Smooth muscle cell (in vitro differentiated cells): ENCODE data around the gene ADAMTS5. TPM values are rescaled to one million over a fixed set of nuclear protein-coding genes. Genes with fewer than 3 reads are reported as not detected.

Experiments
- DNase-seq: peaks from one replicate; lab custom pipeline; 2025; ENCODE audit not compliant: unreplicated experiment; lab: John Stamatoyannopoulos, UW
- H2AFZ ChIP-seq: fragments of 200-600 bp; sonication (generic); 2 replicates; pipeline ENCODE4 v1.6.0; 2016; ENCODE audit warnings: antibody characterized with exemption, low read depth, mild to moderate bottlenecking
- H3F3A ChIP-seq: fragments of 200-600 bp; sonication (generic); 2 replicates; pipeline ENCODE4 v1.6.0; 2017; ENCODE audit warnings: antibody characterized with exemption, low read depth
- H3K27ac ChIP-seq: fragments of 200-600 bp; sonication (generic); 2 replicates; pipeline ENCODE4 v1.5.1; 2016; ENCODE audit warnings: low read depth, mild to moderate bottlenecking
- H3K27me3 ChIP-seq: fragments of 200-600 bp; sonication (generic); 2 replicates; pipeline ENCODE4 v1.6.1; 2016; ENCODE audit warnings: low read depth, mild to moderate bottlenecking
- H3K36me3 ChIP-seq: fragments of 200-600 bp; sonication (generic); 2 replicates; pipeline ENCODE4 v1.5.1; 2016; ENCODE audit warnings: low read depth
- H3K4me1 ChIP-seq: fragments of 200-600 bp; sonication (generic); 2 replicates; pipeline ENCODE4 v1.5.1; 2016; ENCODE audit warnings: low read depth
- H3K4me2 ChIP-seq: fragments of 200-600 bp; sonication (generic); 2 replicates; pipeline ENCODE4 v1.6.0; 2016; ENCODE audit warnings: mild to moderate bottlenecking
- H3K4me3 ChIP-seq: fragments of 200-600 bp; sonication (generic); 2 replicates; pipeline ENCODE4 v1.5.1; 2016; ENCODE audit warnings: mild to moderate bottlenecking
- H3K79me2 ChIP-seq: fragments of 200-600 bp; sonication (generic); 2 replicates; pipeline ENCODE4 v1.6.0; 2016; ENCODE audit warnings: low read depth, mild to moderate bottlenecking
- H3K9ac ChIP-seq: fragments of 200-600 bp; sonication (generic); 2 replicates; pipeline ENCODE4 v1.6.0; 2016; ENCODE audit warnings: low read depth
- H3K9me3 ChIP-seq: fragments of 200-600 bp; sonication (generic); replicated peaks from 2 replicates; pipeline ENCODE4 v1.5.1; 2016; ENCODE audit warnings: low read depth
- H4K20me1 ChIP-seq: fragments of 200-600 bp; sonication (generic); 2 replicates; pipeline ENCODE4 v1.6.0; 2016; ENCODE audit warnings: low read depth
- WGBS: methylation state at CpG from one replicate; pipeline ENCODE4 v1.1.7; 2016; ENCODE audit warnings: low lambda C conversion rate; 5-methylcytosine and 5-hydroxymethylcytosine counted together
- polyA plus RNA-seq: library from polyadenylated mRNA; unstranded; fragments of >200 nt; fragmentation: Nextera tagmentation; extraction: Ambion mirVana; gene quantifications from 2 replicates; pipeline ENCODE4 v1.2.1, GENCODE V29; 2016
- total RNA-seq: library from RNA; depleted of rRNA; stranded (reverse); fragments of >200 nt; gene quantifications from 2 replicates; pipeline ENCODE4 v1.2.3, GENCODE V29; 2014
- TF ChIP-seq, protein P1 (sequence below): fragments of 200-600 bp; sonication (generic); IDR thresholded peaks from 2 replicates; pipeline ENCODE4 v1.5.1; 2017; ENCODE audit warnings: borderline replicate concordance, mild to moderate bottlenecking, antibody characterized with exemption; ENCODE audit not compliant: insufficient read depth, poor library complexity, severe bottlenecking

ADAMTS5 gene
- total and polyA plus RNA-seq, 2 experiments from 2014 or later, result 7.6 to 18.4 TPM

GRCh38 chr21:26884436-26884835, 82.5 kb downstream of the ADAMTS5 start:
- Histone ChIP-seq H2AFZ (no peak overlapping the region), H3K36me3 (no peaks in the 10 kb centered on the region), H3K9me3 (no peaks in the 10 kb centered on the region), H3K9ac (no peak overlapping the region), H3K4me2 (no peak overlapping the region), H3K4me1 (no peaks in the 10 kb centered on the region), H3F3A (no peaks in the 10 kb centered on the region), H4K20me1 (no peaks in the 10 kb centered on the region), H3K4me3 (no peak overlapping the region), H3K27ac (no peak overlapping the region), H3K27me3 (no peaks in the 10 kb centered on the region), H3K79me2 (no peaks in the 10 kb centered on the region)
- TF ChIP-seq, protein P1, sequence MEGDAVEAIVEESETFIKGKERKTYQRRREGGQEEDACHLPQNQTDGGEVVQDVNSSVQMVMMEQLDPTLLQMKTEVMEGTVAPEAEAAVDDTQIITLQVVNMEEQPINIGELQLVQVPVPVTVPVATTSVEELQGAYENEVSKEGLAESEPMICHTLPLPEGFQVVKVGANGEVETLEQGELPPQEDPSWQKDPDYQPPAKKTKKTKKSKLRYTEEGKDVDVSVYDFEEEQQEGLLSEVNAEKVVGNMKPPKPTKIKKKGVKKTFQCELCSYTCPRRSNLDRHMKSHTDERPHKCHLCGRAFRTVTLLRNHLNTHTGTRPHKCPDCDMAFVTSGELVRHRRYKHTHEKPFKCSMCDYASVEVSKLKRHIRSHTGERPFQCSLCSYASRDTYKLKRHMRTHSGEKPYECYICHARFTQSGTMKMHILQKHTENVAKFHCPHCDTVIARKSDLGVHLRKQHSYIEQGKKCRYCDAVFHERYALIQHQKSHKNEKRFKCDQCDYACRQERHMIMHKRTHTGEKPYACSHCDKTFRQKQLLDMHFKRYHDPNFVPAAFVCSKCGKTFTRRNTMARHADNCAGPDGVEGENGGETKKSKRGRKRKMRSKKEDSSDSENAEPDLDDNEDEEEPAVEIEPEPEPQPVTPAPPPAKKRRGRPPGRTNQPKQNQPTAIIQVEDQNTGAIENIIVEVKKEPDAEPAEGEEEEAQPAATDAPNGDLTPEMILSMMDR, result no peak
- no peak for DNase-seq
- 92% methylated on average over 2 of the region's 2 CpGs for WGBS

- H3K9ac ChIP-seq, result no peak overlapping the region
- no peaks in the 10 kb centered on the region for H3K36me3 ChIP-seq
- no peaks in the 10 kb centered on the region for H3K4me1 ChIP-seq
- no peak overlapping the region for H3K4me2 ChIP-seq
- H3K79me2 ChIP-seq, result no peaks in the 10 kb centered on the region
- TF ChIP-seq, protein P1, result no peak
- no peaks in the 10 kb centered on the region for H3F3A ChIP-seq
- H3K27ac ChIP-seq, result no peak overlapping the region
- 86% methylated on average over 2 of the region's 2 CpGs for WGBS
- H3K4me3 ChIP-seq, result no peak overlapping the region
- no peak for DNase-seq
- H3K9me3 ChIP-seq, result no peaks in the 10 kb centered on the region
- H4K20me1 ChIP-seq, result no peaks in the 10 kb centered on the region
- H2AFZ ChIP-seq, result no peak overlapping the region
- H3K27me3 ChIP-seq, result no peaks in the 10 kb centered on the region
These were observed 83.1 kb downstream of the ADAMTS5 start for GRCh38 chr21:26883768-26884167.

- TF ChIP-seq, protein P1, result peak; percentile 32
- H3K27me3 ChIP-seq, result no peaks in the 10 kb centered on the region
These were observed 85.2 kb downstream of the ADAMTS5 start for GRCh38 chr21:26881504-26882228.

GRCh38 chr21:26877018-26877417, 89.9 kb downstream of the ADAMTS5 start:
- Histone ChIP-seq H3K4me3 (no peak overlapping the region), H3K27ac (no peak overlapping the region), H2AFZ (peak overlapping the region; percentile 7), H3K79me2 (no peaks in the 10 kb centered on the region), H3F3A (no peaks in the 10 kb centered on the region), H4K20me1 (no peaks in the 10 kb centered on the region), H3K9me3 (no peaks in the 10 kb centered on the region), H3K4me1 (no peaks in the 10 kb centered on the region), H3K27me3 (no peaks in the 10 kb centered on the region), H3K9ac (no peak overlapping the region), H3K36me3 (no peaks in the 10 kb centered on the region), H3K4me2 (no peak overlapping the region)
- TF ChIP-seq, protein P1, result no peak
- 86% methylated on average over 6 of the region's 6 CpGs for whole genome bisulfite sequencing
- DNase-seq, result no peak

More at GRCh38 chr21:26881504-26882228, 85.2 kb downstream of the ADAMTS5 start:
- H3K27ac ChIP-seq, result no peak overlapping the region
- H3K4me3 ChIP-seq, result no peak overlapping the region
- H3K9ac ChIP-seq, result no peak overlapping the region
- DNase-seq, result no peak
- H3K4me1 ChIP-seq, result no peaks in the 10 kb centered on the region
- 51% methylated on average over 4 of the region's 4 CpGs for WGBS
- H3K79me2 ChIP-seq, result no peaks in the 10 kb centered on the region
- no peaks in the 10 kb centered on the region for H3F3A ChIP-seq
- H4K20me1 ChIP-seq, result no peaks in the 10 kb centered on the region
- no peaks in the 10 kb centered on the region for H3K9me3 ChIP-seq
- no peak overlapping the region for H3K4me2 ChIP-seq
- H2AFZ ChIP-seq, result peak overlapping the region; percentile 48
- H3K36me3 ChIP-seq, result no peaks in the 10 kb centered on the region
